ENCODE data around the gene TMEM108.

GRCh38 chr3:133383175-133383574 lies 345.0 kb downstream of the TMEM108 start:
- no peak for TF ChIP-seq PBX3 (IDR thresholded peaks at IDR 0.05)
- TF ChIP-seq CTCF (IDR thresholded peaks at IDR 0.05) = no peak
- TF ChIP-seq POLR2AphosphoS5 (IDR thresholded peaks at IDR 0.05; ENCODE audit: low read depth, low read length) = no peak
- TF ChIP-seq ZBTB33 (IDR thresholded peaks at IDR 0.05; ENCODE audit: borderline replicate concordance, low read depth) = no peak
- TF ChIP-seq MXI1 (IDR thresholded peaks at IDR 0.05; ENCODE audit: low read depth, low read length) = no peak
- TF ChIP-seq USF2 (IDR thresholded peaks at IDR 0.05; ENCODE audit: borderline replicate concordance, low read depth, low read length) = no peak

Data from SK-N-SH (cell line).